PC-3 (cell line): ENCODE data around the gene DIS3L2. TPM values are rescaled to one million over a fixed set of nuclear protein-coding genes. Genes with fewer than 3 reads are reported as not detected.

Experiments
- ATAC-seq: fragments of 200-7000 bp; cut with Tn5 transposase; 2 replicates; pipeline ENCODE4 v1.9.1; 2020; ENCODE audit warnings: mild to moderate bottlenecking, moderate library complexity
- BruUV-seq: library from RNA; stranded (reverse); fragments of 400-500 nt; replicated peaks from 2 replicates; lab custom pipeline; 2021; lab: Mats Ljungman, UMichigan
- CTCF ChIA-PET: fragments of 300-600 bp; sonication (Branson Sonifier 250); formaldehyde crosslinking; loops from one replicate; lab custom pipeline; 2022; ENCODE audit warnings: antibody characterized with exemption; lab: Charles Lee
- POLR2A ChIA-PET: fragments of 300-600 bp; sonication (Branson Sonifier 250); formaldehyde crosslinking; loops from one replicate; lab custom pipeline; 2022; ENCODE audit warnings: antibody characterized with exemption; ENCODE audit not compliant: unreplicated experiment; lab: Charles Lee
- DNase-seq: peaks from one replicate; pipeline ENCODE4 v3.0.0-alpha.2; 2015
- H2AFZ ChIP-seq: fragments of 300-600 bp; sonication (generic); 2 replicates; pipeline ENCODE4 v1.6.0; 2016; ENCODE audit warnings: antibody characterized with exemption, low read length
- H3F3A ChIP-seq: fragments of 300-600 bp; sonication (generic); one replicate; pipeline ENCODE4 v1.6.0; 2017; ENCODE audit warnings: antibody characterized with exemption, low read length, control low read depth, mild to moderate bottlenecking; ENCODE audit not compliant: unreplicated experiment
- H3K27ac ChIP-seq: fragments of 300-600 bp; sonication (generic); 2 replicates; pipeline ENCODE4 v1.5.1; 2016; ENCODE audit warnings: mild to moderate bottlenecking, low read length
- H3K27me3 ChIP-seq: fragments of 300-600 bp; sonication (generic); 2 replicates; pipeline ENCODE4 v1.6.1; 2016; ENCODE audit warnings: low read length, mixed read lengths
- H3K36me3 ChIP-seq: fragments of 300-600 bp; sonication (generic); 2 replicates; pipeline ENCODE4 v1.6.1; 2016; ENCODE audit warnings: low read depth, mixed run types, low read length, mixed read lengths
- H3K4me1 ChIP-seq: fragments of 300-600 bp; sonication (generic); 2 replicates; pipeline ENCODE4 v1.5.1; 2016; ENCODE audit warnings: low read length; ENCODE audit not compliant: insufficient read depth
- H3K4me2 ChIP-seq: fragments of 300-600 bp; sonication (generic); 2 replicates; pipeline ENCODE4 v1.6.0; 2016; ENCODE audit warnings: low read length
- H3K4me3 ChIP-seq: fragments of 300-600 bp; sonication (generic); 2 replicates; pipeline ENCODE4 v1.5.1; 2016; ENCODE audit warnings: mild to moderate bottlenecking, low read length, mixed read lengths
- H3K79me2 ChIP-seq: fragments of 300-600 bp; sonication (generic); 2 replicates; pipeline ENCODE4 v1.6.1; 2017; ENCODE audit warnings: low read length, mixed read lengths
- H3K9ac ChIP-seq: fragments of 300-600 bp; sonication (generic); 2 replicates; pipeline ENCODE4 v1.6.0; 2016; ENCODE audit warnings: mild to moderate bottlenecking, low read length
- H3K9me2 ChIP-seq: fragments of 300-600 bp; sonication (generic); replicated peaks from 2 replicates; pipeline ENCODE4 v1.6.1; 2016; ENCODE audit warnings: mixed run types, low read length, mixed read lengths
- H3K9me3 ChIP-seq: fragments of 300-600 bp; sonication (generic); 2 replicates; pipeline ENCODE4 v1.6.1; 2016; ENCODE audit warnings: low read length, mixed read lengths
- H4K20me1 ChIP-seq: fragments of 300-600 bp; sonication (generic); 2 replicates; pipeline ENCODE4 v1.6.1; 2016; ENCODE audit warnings: low read length, mixed read lengths
- EZH2 ChIP-seq: fragments of 300-600 bp; sonication (generic); IDR thresholded peaks from one replicate; pipeline ENCODE4 v1.6.1; 2017; ENCODE audit warnings: antibody characterized with exemption, mild to moderate bottlenecking, low read length; ENCODE audit not compliant: unreplicated experiment
- EZH2phosphoT487 ChIP-seq: fragments of 300-600 bp; sonication (generic); IDR thresholded peaks from 2 replicates; pipeline ENCODE4 v1.6.1; 2018; ENCODE audit warnings: mild to moderate bottlenecking, antibody characterized with exemption, low read length, borderline replicate concordance
- intact Hi-C: fragments of 100-400 bp; cut with micrococcal nuclease; formaldehyde crosslinking; loops from 2 replicates; pipeline ENCODE4 v1.9.0; 2023
- total RNA-seq: library from RNA; depleted of rRNA; stranded (reverse); fragments of >200 nt; gene quantifications from 2 replicates; pipeline ENCODE4 v1.2.3, GENCODE V29; 2014
- TF ChIP-seq, protein P1 (sequence below): fragments of 300-600 bp; sonication (generic); conservative IDR thresholded peaks from 2 replicates; pipeline ENCODE4 v1.5.1; 2017; ENCODE audit warnings: antibody characterized with exemption, low read depth, mild to moderate bottlenecking, low read length

DIS3L2 gene
- total RNA-seq, 1 experiment from 2014 or later: 22.8 TPM

DNA sequence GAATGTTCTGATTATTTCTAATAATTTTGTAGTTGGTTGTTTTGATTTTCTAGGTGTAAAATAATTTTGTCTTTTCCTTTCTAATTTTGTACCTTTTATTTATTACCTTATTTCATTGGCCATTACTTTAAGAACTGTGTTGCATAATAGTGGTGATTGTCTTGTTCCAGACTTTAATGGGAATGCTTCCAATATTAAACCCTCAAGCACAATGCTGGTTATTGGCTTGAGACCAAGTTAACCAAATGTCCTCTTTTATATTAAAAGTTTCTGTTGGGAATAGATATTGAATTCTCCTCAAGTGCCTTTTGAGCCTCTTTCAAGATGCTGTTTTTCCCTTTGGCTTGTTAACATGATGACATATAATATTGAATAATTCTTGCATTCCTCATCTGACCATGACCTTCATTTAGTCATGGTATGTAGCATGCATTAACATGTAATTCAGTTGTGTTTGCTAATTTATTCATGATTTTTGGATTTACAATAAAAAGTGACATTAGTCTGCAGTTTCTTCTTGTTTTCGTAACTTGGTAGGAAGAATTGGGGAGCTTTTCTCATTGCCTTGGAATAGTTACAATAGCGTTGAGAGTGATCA is 141.7 kb downstream of the DIS3L2 start:
- Histone ChIP-seq H3K4me2 (no peak overlapping the region), H3K79me2 (no peaks in the 10 kb centered on the region), H3K4me3 (no peak overlapping the region), H3K36me3 (no peaks in the 10 kb centered on the region), H4K20me1 (no peaks in the 10 kb centered on the region), H3K9ac (no peak overlapping the region), H3K9me3 (no peaks in the 10 kb centered on the region), H3K9me2 (no peaks in the 10 kb centered on the region), H3K27ac (no peak overlapping the region), H2AFZ (no peak overlapping the region), H3K4me1 (no peaks in the 10 kb centered on the region), H3K27me3 (no peaks in the 10 kb centered on the region), H3F3A (no peaks in the 10 kb centered on the region)
- ATAC-seq (no peak), DNase-seq (no peak)
- TF ChIP-seq EZH2 (no peak), EZH2phosphoT487 (no peak)
- TF ChIP-seq, protein P1, sequence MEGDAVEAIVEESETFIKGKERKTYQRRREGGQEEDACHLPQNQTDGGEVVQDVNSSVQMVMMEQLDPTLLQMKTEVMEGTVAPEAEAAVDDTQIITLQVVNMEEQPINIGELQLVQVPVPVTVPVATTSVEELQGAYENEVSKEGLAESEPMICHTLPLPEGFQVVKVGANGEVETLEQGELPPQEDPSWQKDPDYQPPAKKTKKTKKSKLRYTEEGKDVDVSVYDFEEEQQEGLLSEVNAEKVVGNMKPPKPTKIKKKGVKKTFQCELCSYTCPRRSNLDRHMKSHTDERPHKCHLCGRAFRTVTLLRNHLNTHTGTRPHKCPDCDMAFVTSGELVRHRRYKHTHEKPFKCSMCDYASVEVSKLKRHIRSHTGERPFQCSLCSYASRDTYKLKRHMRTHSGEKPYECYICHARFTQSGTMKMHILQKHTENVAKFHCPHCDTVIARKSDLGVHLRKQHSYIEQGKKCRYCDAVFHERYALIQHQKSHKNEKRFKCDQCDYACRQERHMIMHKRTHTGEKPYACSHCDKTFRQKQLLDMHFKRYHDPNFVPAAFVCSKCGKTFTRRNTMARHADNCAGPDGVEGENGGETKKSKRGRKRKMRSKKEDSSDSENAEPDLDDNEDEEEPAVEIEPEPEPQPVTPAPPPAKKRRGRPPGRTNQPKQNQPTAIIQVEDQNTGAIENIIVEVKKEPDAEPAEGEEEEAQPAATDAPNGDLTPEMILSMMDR: no peak
- no TSS peak for BruUV-seq
- ChIA-PET POLR2A (no interaction called here), CTCF (no interaction called here)
- intact Hi-C loops: no loop called here

- no peaks in the 10 kb centered on the region for H3K36me3 ChIP-seq
- no peak overlapping the region for H3K27ac ChIP-seq
- no peak overlapping the region for H3K4me3 ChIP-seq
- no peak for ATAC-seq
- no peaks in the 10 kb centered on the region for H3K4me1 ChIP-seq
- H3K27me3 ChIP-seq: no peaks in the 10 kb centered on the region
- no peak overlapping the region for H3K9ac ChIP-seq
- ChIA-PET POLR2A (no interaction called here), CTCF (no interaction called here)
- H2AFZ ChIP-seq: no peak overlapping the region
- no peaks in the 10 kb centered on the region for H4K20me1 ChIP-seq
- no peaks in the 10 kb centered on the region for H3K9me2 ChIP-seq
- DNase-seq: no peak
- no peaks in the 10 kb centered on the region for H3K79me2 ChIP-seq
- intact Hi-C loops: no loop called here
- H3K4me2 ChIP-seq: no peak overlapping the region
- H3F3A ChIP-seq: no peaks in the 10 kb centered on the region
- no TSS peak for BruUV-seq
- no peaks in the 10 kb centered on the region for H3K9me3 ChIP-seq
- TF ChIP-seq EZH2 (no peak), EZH2phosphoT487 (no peak)
- TF ChIP-seq, protein P1: no peak
These were observed 142.6 kb downstream of the DIS3L2 start for GRCh38 chr2:232104076-232104646.

- no peaks in the 10 kb centered on the region for H3K9me2 ChIP-seq
- no peak overlapping the region for H2AFZ ChIP-seq
- intact Hi-C loops: no loop called here
- no peak overlapping the region for H3K27ac ChIP-seq
- ATAC-seq: no peak
- no peak overlapping the region for H3K4me3 ChIP-seq
- DNase-seq: no peak
- no peaks in the 10 kb centered on the region for H3K9me3 ChIP-seq
- no peaks in the 10 kb centered on the region for H4K20me1 ChIP-seq
- TF ChIP-seq EZH2 (no peak), EZH2phosphoT487 (no peak)
- TF ChIP-seq, protein P1: no peak
- no peaks in the 10 kb centered on the region for H3F3A ChIP-seq
- ChIA-PET POLR2A (no interaction called here), CTCF (no interaction called here)
- no peak overlapping the region for H3K9ac ChIP-seq
- no TSS peak for BruUV-seq
- H3K4me1 ChIP-seq: no peaks in the 10 kb centered on the region
- no peak overlapping the region for H3K4me2 ChIP-seq
- H3K36me3 ChIP-seq: no peaks in the 10 kb centered on the region
- no peaks in the 10 kb centered on the region for H3K79me2 ChIP-seq
- H3K27me3 ChIP-seq: no peaks in the 10 kb centered on the region
These were observed 150.0 kb downstream of the DIS3L2 start for GRCh38 chr2:232111551-232111950.
